IMR-90 (cell line): Measurements from ENCODE around the gene B3GALNT1.

Experiments used
- BHLHE40 ChIP-seq: fragments of 150-350 bp; IDR thresholded peaks from 2 replicates; pipeline ENCODE4 v1.6.1; 2016; ENCODE audit warnings: mild to moderate bottlenecking, low read depth, low read length
- RFX5 ChIP-seq: IDR thresholded peaks from 2 replicates; pipeline ENCODE4 v1.8.0; 2012; ENCODE audit warnings: low read depth, mild to moderate bottlenecking, low read length, moderate library complexity
- TF ChIP-seq, protein P1 (sequence below): conservative IDR thresholded peaks from 2 replicates; pipeline ENCODE4 v1.5.1; 2012; ENCODE audit warnings: mild to moderate bottlenecking, low read depth, low read length, improper control_type of control experiment

DNA sequence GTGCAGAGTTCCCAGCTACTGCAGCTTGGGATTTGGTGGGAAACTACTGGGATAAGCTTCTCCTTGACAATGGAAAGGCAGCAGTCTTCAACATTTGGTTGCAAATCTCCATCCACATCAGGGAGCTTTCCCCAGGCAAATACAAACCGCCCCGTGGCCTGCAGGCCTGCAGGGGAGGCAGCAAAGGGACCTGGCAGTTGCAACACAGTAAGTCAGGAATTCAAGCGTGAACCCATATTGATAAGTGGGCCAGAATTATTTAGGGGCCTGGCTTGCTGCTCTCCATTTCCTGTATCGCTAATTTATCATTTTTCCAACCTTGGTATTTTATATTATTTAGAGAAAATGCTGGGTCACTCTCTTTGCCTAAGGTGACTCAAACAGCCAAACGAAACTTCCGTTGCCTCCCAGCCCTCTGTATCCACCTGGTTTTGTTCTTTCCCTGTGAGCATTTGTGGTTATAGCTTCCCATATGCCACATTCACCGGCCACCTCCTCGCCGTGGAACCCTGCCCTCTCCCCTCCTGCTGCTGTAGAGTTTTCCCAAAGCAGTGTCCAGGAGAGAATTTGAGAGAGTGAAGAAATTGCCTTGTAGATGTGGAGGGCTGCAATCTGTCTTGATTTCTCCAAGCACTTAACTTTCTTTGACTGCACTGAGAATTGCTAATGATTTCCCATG is 34.8 kb downstream of the B3GALNT1 start:
- TF ChIP-seq BHLHE40, result no peak
- TF ChIP-seq, protein P1, sequence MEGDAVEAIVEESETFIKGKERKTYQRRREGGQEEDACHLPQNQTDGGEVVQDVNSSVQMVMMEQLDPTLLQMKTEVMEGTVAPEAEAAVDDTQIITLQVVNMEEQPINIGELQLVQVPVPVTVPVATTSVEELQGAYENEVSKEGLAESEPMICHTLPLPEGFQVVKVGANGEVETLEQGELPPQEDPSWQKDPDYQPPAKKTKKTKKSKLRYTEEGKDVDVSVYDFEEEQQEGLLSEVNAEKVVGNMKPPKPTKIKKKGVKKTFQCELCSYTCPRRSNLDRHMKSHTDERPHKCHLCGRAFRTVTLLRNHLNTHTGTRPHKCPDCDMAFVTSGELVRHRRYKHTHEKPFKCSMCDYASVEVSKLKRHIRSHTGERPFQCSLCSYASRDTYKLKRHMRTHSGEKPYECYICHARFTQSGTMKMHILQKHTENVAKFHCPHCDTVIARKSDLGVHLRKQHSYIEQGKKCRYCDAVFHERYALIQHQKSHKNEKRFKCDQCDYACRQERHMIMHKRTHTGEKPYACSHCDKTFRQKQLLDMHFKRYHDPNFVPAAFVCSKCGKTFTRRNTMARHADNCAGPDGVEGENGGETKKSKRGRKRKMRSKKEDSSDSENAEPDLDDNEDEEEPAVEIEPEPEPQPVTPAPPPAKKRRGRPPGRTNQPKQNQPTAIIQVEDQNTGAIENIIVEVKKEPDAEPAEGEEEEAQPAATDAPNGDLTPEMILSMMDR, result no peak
- TF ChIP-seq RFX5, result no peak
